GM12865 (cell line): Measurements from ENCODE around the gene ATP1A2.

Source experiments
- DNase-seq: peaks from one replicate; pipeline ENCODE4 v3.0.0; 2010; ENCODE audit warnings: low read depth
- H3K4me3 ChIP-seq: 2 replicates; pipeline ENCODE4 v1.5.1; 2011; ENCODE audit warnings: mild to moderate bottlenecking, low read depth, low read length, control low read depth
- CTCF ChIP-seq: IDR thresholded peaks from 2 replicates; pipeline ENCODE4 v1.5.1; 2011; ENCODE audit warnings: low read length, control low read depth, low read depth, inconsistent platforms; ENCODE audit not compliant: insufficient read depth; ENCODE audit errors: missing control alignments

The ATP1A2 gene

DNA sequence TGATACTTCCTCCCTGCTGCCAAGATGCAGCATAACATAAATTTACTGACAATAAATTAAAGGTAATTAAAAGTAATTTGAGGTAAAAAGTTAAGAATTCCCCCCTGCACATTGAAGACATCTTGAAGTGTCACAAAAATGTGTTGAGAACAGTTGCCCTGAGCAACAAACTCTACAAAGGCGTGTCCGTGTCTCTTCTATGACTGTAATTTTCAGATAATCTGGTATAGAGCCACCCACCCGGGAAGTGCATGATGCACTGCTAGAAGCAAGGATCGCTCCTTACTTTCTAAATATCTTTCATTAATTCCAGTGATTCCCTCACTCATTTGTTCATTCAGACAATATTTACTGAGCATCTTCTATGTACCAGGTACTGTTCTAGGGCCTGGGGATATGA, 63.8 kb downstream of the ATP1A2 start:
- DNase-seq, result no peak
- H3K4me3 ChIP-seq, result no peak overlapping the region
- no peak for TF ChIP-seq CTCF

DNA sequence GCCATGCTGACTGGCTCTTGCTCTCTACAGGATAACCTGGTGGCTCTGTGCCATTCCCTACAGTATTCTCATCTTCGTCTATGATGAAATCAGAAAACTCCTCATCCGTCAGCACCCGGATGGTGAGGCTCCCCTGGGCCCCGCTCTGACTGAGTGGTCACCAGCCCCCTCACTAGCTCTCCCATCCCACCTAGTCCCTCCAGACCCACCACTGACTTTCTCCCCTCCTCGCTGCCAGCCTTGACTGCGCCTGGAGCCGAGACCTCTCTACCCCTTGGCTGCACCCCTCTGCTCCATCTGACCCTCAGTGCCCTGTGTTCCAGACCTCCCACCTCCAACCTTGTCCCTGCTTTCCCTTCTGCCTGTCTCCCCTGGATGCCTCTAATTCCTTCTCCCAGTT, 70.7 kb downstream of the ATP1A2 start:
- no peak for TF ChIP-seq CTCF
- no peak for DNase-seq
- H3K4me3 ChIP-seq, result no peak overlapping the region

DNA sequence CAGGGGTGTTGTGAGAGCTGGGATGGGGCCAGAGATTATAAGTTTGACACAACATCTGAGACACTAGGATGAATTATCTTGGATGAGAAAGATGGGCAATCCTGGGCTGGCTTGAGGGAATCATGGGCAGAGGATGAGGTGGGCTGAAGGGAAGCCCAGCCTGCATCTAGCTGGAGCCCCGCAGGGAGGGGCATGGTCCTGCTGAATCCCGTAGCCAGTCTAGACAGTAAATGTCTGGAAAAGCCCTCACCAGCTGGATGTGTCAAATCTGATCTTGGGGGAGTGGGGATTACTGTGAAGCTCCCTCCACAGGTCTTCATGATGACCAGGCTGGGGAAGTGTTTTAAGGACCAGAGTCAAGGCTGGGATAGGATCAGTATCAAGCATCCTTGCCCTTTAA, 71.2 kb downstream of the ATP1A2 start:
- H3K4me3 ChIP-seq, result no peak overlapping the region
- DNase-seq, result no peak
- TF ChIP-seq CTCF, result no peak

DNA sequence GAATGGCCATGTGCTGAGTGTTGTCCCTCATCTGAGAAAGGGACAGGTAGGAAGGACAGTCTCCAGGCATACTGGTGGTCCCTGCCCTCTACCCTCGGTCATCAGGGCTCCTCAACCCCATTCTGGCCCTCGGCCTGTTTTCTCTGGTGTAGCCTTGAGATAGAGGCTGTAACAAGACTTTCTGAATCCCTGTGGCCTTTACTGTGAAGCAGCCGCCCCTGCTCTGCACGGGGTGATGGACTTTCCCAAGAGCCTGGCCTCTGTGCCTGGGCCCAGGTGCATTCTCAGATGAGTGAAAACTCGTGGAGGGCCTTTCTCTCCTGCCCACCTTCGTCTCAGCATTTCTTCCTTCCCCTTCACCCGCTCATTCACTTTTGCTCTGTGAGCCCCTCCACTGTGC, 71.8 kb downstream of the ATP1A2 start:
- DNase-seq, result no peak
- no peak for TF ChIP-seq CTCF
- no peak overlapping the region for H3K4me3 ChIP-seq

- TF ChIP-seq CTCF, result no peak
- H3K4me3 ChIP-seq, result no peak overlapping the region
- no peak for DNase-seq
These were observed 72.8 kb downstream of the ATP1A2 start for GRCh38 chr1:160188341-160188740.

GRCh38 chr1:160189649-160190625, 74.4 kb downstream of the ATP1A2 start, which contains the start of gene CASQ1:
CASQ1 (plus strand) TSS chr1:160190575; CDS start chr1:160190752, 177 bp downstream.
- TF ChIP-seq CTCF, result no peak
- DNase-seq, result no peak
- no peak within 1 kb of the TSS for H3K4me3 ChIP-seq
